HG02571 (cell line): ENCODE measurements around the gene MXRA5.
"Not testable (repeated sequence)": the region's sequence is repeated elsewhere in the genome, so short reads cannot be mapped to it uniquely, and the experiment has no call there.

Source experiments
- ATAC-seq: cut with Tn5 transposase; IDR thresholded peaks from one replicate; pipeline ENCODE4 v1.9.1; 2021; ENCODE audit warnings: mild to moderate bottlenecking, moderate library complexity; ENCODE audit not compliant: unreplicated experiment

The MXRA5 gene, protein sequence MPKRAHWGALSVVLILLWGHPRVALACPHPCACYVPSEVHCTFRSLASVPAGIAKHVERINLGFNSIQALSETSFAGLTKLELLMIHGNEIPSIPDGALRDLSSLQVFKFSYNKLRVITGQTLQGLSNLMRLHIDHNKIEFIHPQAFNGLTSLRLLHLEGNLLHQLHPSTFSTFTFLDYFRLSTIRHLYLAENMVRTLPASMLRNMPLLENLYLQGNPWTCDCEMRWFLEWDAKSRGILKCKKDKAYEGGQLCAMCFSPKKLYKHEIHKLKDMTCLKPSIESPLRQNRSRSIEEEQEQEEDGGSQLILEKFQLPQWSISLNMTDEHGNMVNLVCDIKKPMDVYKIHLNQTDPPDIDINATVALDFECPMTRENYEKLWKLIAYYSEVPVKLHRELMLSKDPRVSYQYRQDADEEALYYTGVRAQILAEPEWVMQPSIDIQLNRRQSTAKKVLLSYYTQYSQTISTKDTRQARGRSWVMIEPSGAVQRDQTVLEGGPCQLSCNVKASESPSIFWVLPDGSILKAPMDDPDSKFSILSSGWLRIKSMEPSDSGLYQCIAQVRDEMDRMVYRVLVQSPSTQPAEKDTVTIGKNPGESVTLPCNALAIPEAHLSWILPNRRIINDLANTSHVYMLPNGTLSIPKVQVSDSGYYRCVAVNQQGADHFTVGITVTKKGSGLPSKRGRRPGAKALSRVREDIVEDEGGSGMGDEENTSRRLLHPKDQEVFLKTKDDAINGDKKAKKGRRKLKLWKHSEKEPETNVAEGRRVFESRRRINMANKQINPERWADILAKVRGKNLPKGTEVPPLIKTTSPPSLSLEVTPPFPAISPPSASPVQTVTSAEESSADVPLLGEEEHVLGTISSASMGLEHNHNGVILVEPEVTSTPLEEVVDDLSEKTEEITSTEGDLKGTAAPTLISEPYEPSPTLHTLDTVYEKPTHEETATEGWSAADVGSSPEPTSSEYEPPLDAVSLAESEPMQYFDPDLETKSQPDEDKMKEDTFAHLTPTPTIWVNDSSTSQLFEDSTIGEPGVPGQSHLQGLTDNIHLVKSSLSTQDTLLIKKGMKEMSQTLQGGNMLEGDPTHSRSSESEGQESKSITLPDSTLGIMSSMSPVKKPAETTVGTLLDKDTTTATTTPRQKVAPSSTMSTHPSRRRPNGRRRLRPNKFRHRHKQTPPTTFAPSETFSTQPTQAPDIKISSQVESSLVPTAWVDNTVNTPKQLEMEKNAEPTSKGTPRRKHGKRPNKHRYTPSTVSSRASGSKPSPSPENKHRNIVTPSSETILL (N-terminal part only)

DNA sequence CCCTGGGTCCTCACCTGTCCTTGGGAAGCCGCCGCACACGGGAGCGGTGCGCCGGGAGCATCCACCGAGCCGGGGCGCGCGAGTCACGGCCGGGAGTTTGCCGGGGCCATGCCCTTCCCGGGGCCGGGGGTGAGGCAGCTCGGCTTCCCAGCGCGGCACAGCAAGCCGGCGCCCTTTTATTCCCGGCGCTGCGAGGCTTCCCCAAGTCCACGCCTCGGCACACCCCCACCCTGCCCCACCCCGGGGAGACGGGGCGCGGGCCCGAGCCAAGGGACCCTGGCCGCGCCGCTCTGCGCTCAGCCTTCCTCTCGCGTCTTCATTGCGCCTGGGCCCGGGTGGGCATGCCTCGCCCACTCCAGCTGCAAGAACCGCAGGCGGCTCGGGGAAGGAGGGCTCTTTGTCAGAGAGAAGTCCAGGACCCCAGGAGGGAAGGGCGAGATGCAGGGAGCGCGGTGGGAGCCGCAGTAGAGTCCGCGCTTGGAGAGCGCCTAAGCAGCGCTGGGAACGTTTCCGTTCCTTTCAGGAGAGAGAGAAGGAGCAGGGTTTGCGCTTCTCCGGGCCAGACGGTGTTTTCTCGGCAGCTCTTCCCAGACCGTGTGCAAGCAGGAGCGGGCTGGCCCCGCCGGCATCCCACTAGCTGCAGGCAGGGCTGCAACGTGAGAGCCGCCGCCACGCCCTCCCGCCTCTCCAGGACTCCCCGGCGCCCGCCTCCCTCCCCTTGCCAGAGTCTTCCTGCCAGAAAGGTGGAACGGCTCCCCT is at the start of gene MXRA5:
Gene MXRA5 (minus strand): TSS at position 152 of the 759 bp plus-strand sequence. CDS start 2,819 bp downstream, outside the sequence.
- ATAC-seq, result no peak

DNA sequence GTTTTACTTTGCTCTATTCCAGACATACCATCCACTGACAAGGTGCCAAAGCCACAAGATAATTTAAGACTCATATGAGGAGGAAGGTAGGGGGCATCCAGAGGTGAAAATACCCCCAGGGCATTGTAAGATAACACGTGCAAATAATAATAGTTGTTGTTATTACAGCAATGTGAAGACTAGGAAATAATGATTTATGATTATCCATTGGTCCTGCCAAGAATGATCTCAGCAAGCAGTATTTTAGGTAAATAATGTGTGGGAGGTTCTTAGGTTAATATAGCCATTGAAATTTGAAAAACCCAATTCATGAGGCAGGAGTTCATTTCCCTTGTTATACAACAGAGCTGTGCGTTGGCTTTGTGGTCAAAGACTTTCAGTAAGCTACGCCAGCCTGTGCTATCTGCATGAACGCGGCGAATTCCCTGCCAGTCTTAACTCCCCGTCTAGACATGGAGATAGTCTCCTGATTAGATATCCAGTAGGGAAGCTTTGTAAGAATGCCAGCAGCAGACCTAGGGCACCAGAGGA is 47.2 kb upstream of the MXRA5 start:
- no peak for ATAC-seq

DNA sequence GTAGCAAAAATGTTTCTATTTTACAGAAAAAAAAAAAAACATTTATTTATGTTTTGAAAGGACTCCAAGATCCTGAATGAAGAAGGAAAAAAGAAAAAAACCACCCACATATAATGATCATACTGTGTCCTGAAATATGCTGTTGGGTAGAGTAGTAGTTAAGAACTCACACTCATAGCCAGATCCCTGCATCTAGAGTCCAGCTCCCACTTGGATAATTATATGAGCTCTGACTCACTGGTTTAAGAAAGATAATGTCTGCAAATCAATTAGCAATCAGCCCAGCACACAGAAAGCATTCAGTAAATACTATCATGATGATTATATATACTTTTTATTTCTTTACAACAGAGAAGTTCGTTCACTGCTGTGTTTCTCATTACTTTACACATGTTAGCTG is 46.7 kb upstream of the MXRA5 start:
- no peak for ATAC-seq

DNA sequence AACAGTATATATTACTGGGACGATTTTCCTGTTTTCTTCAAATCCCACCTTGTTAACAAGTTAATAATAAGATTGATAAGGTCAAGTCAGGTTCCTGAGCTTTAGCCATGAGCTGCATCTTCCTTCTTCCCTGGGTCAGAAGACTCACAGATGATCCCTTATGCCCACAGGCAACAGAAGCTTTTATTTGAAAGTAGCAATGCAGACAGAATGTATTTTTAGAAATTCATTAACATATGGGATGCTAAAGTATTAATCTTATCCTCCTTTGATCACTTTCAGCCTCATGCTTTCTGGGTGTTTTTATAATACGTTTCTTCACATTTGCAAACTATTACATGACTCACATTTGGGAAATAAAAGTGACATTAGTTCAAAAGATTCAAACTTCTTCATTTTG is 42.0 kb upstream of the MXRA5 start:
- no peak for ATAC-seq

DNA sequence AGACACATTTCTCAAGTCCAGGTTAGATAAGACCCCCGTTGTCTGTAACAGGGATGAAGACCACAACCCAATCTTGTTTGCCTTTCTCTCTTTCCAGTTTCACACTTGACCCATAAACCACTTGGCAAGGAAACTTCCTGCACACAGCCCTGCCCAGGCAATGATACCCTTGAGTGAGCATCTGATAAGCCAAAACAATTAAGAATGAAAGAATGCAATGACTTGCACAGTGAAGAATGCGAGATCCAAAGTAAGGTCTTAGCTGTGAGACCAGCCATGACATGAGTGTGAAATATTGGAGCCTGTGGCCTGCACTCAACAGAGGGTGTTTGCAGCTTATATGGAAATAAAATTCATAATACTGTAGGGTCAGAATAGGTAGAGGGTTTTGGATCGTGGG is 37.9 kb upstream of the MXRA5 start:
- ATAC-seq, result no peak

DNA sequence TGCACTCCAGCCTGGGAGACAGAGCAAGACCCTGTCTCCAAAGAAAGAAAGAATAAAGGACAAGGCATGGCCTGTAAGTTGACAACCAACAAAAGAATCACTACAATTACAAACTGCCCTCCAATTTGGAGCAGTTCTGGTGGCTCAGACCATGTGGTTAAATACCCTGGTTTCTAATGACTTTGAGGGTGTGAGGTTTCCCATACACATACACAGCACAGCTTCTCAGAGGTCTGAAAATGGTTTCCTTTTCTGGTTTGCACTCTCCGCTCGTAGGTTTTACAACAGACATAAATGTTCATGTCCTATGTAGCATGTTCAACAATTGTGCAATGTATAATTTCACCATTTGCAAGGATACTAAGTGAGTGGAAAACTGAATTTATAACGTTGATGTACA is 34.2 kb upstream of the MXRA5 start:
- no peak for ATAC-seq

DNA sequence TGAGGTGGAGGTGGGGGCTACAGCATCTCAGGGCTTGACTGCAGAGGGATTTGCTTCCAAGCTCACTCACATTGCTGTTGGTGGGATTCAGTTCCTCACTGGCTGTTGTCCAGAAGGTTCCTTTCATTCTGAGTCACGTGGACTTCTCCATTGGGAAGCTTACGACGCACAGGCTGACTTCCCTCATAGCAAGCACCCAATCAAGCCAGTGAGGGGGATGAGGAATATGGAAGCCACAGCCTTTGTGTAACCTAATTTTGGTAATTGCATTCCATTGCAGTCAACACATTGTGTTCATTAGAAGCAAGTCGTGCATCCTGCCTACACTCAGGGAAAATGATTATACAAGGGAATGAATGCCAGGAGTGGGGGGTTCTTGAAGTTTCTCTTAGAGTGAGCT is 32.7 kb upstream of the MXRA5 start:
- ATAC-seq, result no peak

DNA sequence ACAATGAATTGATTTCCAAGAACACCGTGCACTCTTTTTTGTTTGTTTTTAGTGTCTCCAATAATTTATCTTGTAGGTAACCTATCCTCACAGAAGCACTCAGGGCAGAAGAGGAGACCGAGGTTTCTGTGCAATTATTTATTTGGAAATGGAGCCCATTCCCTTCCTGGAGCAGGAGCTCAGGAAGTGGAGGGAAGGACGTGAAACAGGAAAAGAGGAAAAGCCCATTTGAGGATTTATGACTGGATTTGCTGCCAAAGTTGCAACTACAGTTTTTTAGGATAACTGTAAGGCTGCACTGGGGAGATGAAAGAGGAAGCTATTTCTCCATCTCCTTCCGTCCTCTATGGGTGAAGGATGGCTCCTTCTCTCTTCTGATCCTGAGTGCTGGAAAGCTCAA is 31.7 kb upstream of the MXRA5 start:
- ATAC-seq, result no peak

DNA sequence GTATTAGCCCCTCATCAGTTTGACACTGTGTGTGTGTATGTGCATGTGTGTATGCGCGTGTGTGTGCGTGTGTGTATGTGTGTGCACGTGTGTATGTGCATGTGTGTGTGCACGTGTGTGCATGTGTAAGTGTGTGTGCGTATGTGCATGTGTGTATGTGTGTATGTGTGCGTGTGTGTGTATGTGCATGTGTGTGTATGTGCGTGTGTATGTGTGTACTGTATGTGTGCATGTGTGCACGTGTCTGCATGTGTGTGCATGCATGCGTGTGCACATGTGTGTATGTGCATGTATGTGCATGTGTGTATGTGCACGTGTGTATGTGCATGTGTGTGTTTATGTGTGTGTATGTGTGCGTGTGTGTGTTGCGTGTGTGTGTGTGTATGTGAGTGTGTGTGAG is 31.1 kb upstream of the MXRA5 start:
- ATAC-seq, result no peak

DNA sequence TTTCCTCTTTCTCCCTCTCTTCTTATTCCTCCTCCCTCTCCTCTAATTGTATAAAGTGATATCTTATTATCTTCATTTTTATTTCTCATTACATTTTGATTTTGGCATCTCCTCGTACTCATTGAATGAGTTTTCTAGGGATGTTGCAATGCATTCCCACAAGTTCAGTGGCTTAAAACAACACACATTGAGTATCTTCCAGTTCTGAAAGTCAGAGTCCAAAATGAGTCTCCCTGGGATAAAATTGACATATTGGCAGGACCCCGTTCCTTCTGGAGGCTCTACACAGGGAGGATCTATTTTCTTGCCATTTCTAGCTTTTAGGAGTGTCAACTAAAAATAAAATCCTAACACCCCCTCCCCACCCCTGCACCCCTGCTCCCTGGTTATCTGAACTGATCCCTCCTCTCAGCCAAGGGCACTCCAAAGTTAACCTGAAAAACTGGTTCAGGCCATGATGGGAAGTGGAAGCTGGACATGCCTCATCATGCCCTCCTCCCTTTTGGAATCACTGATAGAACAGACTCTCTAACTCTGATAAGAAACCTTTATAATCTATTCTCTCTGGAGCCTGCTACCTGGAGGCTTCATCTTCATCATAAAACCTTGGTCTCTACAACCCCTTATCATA is 29.5 kb upstream of the MXRA5 start:
- not testable (repeated sequence) for ATAC-seq

DNA sequence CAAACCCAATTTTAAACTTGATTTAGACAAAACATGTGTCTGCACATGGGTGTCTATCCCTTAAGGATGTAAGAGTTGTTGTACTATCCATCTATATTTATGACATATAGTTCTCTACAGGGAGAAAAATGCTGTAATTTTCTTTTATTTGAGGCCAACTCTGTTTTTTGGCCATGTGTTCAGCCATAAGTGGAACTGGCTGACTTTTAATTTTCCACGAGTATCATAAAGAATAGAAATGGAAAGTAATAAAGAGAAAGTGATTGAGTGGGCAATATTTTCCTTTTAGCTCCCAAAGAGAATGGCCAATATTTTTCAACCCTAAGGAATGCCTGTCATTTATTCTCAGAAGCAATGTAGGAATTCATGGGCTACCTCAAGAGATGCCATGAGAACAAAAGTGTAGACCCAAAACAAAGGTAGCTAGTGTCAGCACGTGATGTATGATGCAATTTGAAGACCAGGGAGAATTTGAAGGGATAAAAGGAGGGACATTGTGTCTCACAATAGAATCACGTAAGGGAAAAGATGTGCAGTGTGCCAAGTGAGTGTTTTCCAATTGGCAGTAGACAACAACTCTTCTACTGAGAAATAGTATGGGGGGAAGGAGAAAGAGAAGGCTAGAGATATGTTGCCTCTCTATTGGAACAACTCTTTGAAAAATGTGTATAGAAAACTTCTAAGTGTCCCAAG is 27.8 kb upstream of the MXRA5 start:
- ATAC-seq, result no peak

DNA sequence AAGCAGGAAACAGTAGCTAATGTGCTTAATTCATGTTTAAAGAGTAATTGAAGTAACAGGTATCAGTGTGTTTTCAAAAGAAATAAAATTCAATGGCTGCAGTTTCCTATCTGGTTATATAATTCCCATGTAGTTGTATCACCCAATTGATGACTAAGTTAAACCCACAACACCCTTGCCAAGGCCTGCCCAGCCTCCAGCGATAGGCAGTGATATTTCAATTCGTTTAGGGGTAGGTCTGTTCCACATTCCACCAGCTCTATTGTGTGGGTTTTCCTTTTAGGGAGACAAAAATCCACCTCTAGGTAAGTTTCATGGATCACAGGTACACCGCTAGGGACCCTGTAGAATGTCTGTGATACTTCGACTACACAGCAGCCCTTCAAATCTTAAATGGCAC is 24.7 kb upstream of the MXRA5 start:
- no peak for ATAC-seq

DNA sequence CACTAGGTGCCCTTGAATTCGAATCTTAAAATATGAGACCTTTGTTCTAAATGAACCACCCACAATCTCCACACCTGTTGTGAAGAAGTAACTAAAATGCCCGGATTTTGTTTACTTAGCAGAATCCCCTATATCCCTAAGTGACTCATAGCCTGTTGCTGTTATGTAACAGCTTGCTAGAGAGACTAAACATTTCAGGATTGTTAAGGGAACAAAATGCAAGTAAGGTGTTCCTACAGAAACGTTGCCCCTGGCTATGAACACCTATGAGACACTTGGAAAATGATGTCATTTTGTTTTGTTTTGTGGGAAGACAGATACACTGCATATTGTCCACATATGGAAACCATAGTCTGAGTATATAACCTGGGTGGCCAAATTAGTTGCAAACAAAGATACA is 24.2 kb upstream of the MXRA5 start:
- no peak for ATAC-seq

DNA sequence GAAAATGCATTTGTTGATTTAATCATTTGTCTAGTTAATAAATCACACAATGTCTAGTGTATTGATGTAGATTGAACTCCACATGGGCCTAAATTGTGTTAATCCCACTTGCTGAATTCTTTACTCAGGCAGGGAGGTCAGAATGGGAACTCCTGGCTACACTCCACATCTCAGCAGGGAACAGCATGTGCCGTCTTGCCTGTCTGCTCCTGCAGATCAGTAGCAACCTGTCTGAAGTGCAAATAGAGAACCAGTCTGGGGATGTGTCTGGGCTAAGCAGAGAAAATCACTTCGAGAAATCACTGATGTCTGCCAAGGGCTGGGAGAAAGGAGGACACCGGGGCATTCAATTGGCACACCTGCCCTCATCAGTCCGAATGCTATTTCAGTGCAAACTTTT is 16.5 kb upstream of the MXRA5 start:
- ATAC-seq, result no peak

DNA sequence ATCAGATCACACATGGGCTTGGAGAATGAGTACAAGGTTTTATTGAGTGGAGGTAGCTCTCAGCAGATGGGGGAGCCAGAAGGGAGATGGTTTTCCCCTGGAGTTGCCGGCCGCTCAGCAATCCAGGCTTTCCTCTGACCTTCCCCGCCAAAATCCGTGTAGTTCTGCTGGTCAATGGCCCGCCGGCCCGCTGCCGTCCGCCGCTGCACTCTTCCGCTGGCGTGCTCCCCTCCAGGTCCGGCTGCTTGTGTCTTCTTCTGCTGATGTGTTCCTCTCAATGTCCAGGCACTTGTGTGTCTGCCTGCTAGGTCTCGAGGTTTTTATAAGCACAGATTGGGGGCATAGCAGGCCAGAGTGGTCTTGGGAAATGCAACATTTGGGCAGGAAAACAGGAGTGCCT is 14.4 kb upstream of the MXRA5 start:
- no peak for ATAC-seq

DNA sequence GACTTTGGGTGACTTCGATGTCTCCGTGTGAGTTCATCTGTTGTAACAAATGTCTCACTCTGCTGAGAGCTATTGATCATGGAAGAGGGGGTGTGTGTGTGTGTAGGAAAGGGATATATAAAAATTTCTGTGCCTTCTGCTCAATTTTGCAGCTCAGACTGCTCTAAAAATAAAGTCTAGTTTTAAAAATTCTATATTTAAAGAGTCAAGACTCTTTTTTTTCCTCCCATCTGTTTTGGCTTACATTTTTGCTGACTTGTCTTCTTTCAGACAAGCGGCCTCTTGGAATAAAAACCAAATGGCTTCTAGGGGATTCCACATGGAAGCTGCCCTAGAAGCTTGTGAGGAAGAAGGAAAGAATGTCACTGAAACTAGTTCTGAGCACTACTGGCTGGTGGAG is 6.3 kb upstream of the MXRA5 start:
- not testable (repeated sequence) for ATAC-seq

DNA sequence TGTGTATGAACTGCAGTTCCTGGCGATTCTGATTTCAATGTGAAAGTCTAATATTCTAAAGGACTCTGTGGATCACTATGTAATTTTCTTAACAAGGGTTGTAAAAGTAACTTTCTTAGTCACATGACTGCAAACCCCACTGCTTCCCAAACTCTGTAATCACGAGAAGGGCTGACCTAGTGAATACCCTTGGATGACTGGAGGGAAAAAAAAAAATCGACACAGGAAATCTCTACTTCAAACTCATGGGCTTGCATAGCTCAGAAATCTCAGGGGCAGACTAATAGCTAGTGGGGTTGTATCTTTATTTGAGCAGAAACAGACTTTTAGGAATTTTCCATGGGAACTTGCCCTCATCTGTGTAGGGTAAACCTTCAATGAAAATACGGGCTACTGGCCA is 4.8 kb upstream of the MXRA5 start:
- no peak for ATAC-seq

DNA sequence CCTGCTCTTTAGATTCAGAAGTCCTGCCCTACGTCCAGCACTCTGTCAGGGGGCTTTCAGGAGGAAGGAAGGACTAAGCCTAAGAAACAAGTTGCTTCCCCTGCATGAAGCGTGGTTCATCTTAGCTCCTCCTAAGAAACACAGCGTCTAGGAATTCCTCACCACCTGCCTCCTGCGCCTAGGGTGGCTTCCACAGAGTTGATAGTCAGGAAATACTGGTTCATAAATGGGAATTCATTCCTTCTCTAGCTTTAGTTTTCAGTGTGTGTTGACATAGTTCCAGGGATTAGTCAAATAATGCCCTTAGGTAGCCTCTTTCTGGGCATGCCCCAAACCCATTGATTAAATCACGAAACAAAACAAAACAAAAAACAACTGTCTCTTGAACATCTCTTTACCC is 1.7 kb upstream of the MXRA5 start:
- ATAC-seq, result no peak
